Measurements from ENCODE around the gene NPDC1. TPM values are rescaled to one million over a fixed set of nuclear protein-coding genes. Genes with fewer than 3 reads are reported as not detected.
"Not testable (repeated sequence)": the region's sequence is repeated elsewhere in the genome, so short reads cannot be mapped to it uniquely, and the experiment has no call there.

Gene NPDC1
- total and polyA plus RNA-seq, 11 donors, result 38.4 to 114 (median 55.1) TPM

- ATAC-seq (no peak), DNase-seq (no peak)
- Histone ChIP-seq H3K36me3 (no peaks in the 10 kb centered on the region), H3K27ac (no peak overlapping the region), H3K27me3 (peaks cover 0 to 1% (median 0%) of the 10 kb centered on the region in 9 donors), H3K4me1 (peaks cover 0 to 9% (median 3%) of the 10 kb centered on the region in 12 donors), H3K4me3 (no peak overlapping the region), H3K9me3 (no peaks in the 10 kb centered on the region)
- intact Hi-C loops (cut with DNase I), result loop anchor here in 6 of 10 donors (1.0 to 10.0 kb wide), 4 partner anchors 15 to 279 kb away; partner anchors contain the start of gene NPDC1 (in 4 of the 6)
- WGBS, 4 donors, result 87 to 94% (median 90%) methylated on average over 15 to 26 of the region's 26 CpGs
- no peak for TF ChIP-seq CTCF (IDR thresholded peaks at IDR 0.05)
- TF ChIP-seq POLR2A (IDR thresholded peaks at IDR 0.05), result no peak
Measured at GRCh38 chr9:137063311-137064026, 17.5 kb upstream of the NPDC1 start.

GRCh38 chr9:137062798-137063197 lies 16.8 kb upstream of the NPDC1 start:
- intact Hi-C loops (cut with DNase I), result loop anchor here in 1 of 10 donors (10.0 kb wide), 1 partner anchor 278 kb away; no protein-coding TSS in a partner anchor
- WGBS, 4 donors, result 91 to 100% (median 97%) methylated on average over 3 to 9 of the region's 9 CpGs
- not testable (repeated sequence) for H3K4me1 ChIP-seq, H3K9me3 ChIP-seq, H3K27ac ChIP-seq, DNase-seq, H3K27me3 ChIP-seq, ATAC-seq, H3K4me3 ChIP-seq, H3K36me3 ChIP-seq

GRCh38 chr9:137062384-137062783 lies 16.4 kb upstream of the NPDC1 start:
- no peak overlapping the region for H3K27ac ChIP-seq
- no peaks in the 10 kb centered on the region for H3K27me3 ChIP-seq
- H3K9me3 ChIP-seq, result no peaks in the 10 kb centered on the region
- no peak overlapping the region for H3K4me3 ChIP-seq
- intact Hi-C loops (cut with DNase I), result loop anchor here in 1 of 10 donors (10.0 kb wide), 1 partner anchor 278 kb away; no protein-coding TSS in a partner anchor
- ATAC-seq (no peak), DNase-seq (no peak)
- TF ChIP-seq CTCF (IDR thresholded peaks at IDR 0.05) (no peak), POLR2A (IDR thresholded peaks at IDR 0.05) (no peak)
- 85 to 89% (median 88%) methylated on average over 10 to 15 of the region's 15 CpGs for WGBS, 4 donors
- no peaks in the 10 kb centered on the region for H3K36me3 ChIP-seq
- H3K4me1 ChIP-seq, result peaks cover 0 to 9% (median 3%) of the 10 kb centered on the region in 12 donors

- H3K36me3 ChIP-seq, result no peaks in the 10 kb centered on the region
- H3K27me3 ChIP-seq, result peaks cover 0 to 16% (median 3%) of the 10 kb centered on the region in 9 donors
- intact Hi-C loops (cut with DNase I), result no loop called here
- 87 to 97% (median 90%) methylated on average over 9 of the region's 9 CpGs for WGBS, 4 donors
- H3K4me1 ChIP-seq, result peaks cover 10 to 36% (median 24%) of the 10 kb centered on the region in 12 donors
- ATAC-seq (no peak), DNase-seq (no peak)
- TF ChIP-seq POLR2A (IDR thresholded peaks at IDR 0.05) (no peak), CTCF (IDR thresholded peaks at IDR 0.05) (no peak)
- H3K27ac ChIP-seq, result no peak overlapping the region
- H3K9me3 ChIP-seq, result no peaks in the 10 kb centered on the region
- H3K4me3 ChIP-seq, result no peak overlapping the region
Measured at GRCh38 chr9:137058521-137059234, 12.7 kb upstream of the NPDC1 start.
